HEK293 (cell line): Measurements from ENCODE around the gene FKRP.

Experiments
- MZF1 ChIP-seq: fragments of 450-650 bp; formaldehyde crosslinking; IDR thresholded peaks from 2 replicates; pipeline ENCODE4 v1.5.1; 2017; ENCODE audit warnings: missing biosample characterization, missing genetic modification characterization, borderline replicate concordance
- TCF7L2 ChIP-seq: IDR thresholded peaks from 2 replicates; pipeline ENCODE4 v1.6.1; 2011; ENCODE audit warnings: low read depth, mild to moderate bottlenecking, inconsistent platforms, low read length, moderate library complexity, borderline replicate concordance
- TF ChIP-seq, protein P1 (sequence below): fragments of 450-650 bp; formaldehyde crosslinking; IDR thresholded peaks from 2 replicates; pipeline ENCODE4 v1.5.1; 2016; ENCODE audit warnings: missing biosample characterization, missing genetic modification characterization
- TF ChIP-seq, protein P2 (sequence below): fragments of 450-650 bp; formaldehyde crosslinking; IDR thresholded peaks from 2 replicates; pipeline ENCODE4 v1.5.1; 2016; ENCODE audit warnings: missing biosample characterization, missing genetic modification characterization

DNA sequence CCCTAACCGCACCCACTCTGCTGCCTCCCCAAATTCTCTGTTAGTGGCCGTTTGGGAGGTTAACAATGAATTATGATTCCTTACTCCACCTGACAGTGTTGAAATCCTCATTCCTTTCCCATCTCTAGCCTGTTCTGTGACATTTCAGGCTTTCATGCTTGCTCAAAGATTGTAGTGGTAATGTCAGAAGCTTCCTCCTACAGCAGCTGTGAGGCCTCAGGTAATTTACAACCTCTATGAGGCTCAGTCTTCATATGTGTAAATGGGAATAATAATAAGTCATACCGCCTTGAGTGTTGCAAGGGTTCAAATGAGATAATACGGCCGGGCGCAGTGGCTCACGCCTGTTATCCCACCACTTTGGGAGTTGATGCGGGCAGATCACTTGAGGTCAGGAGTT lies 43.5 kb downstream of the FKRP start:
- TF ChIP-seq, protein P1, sequence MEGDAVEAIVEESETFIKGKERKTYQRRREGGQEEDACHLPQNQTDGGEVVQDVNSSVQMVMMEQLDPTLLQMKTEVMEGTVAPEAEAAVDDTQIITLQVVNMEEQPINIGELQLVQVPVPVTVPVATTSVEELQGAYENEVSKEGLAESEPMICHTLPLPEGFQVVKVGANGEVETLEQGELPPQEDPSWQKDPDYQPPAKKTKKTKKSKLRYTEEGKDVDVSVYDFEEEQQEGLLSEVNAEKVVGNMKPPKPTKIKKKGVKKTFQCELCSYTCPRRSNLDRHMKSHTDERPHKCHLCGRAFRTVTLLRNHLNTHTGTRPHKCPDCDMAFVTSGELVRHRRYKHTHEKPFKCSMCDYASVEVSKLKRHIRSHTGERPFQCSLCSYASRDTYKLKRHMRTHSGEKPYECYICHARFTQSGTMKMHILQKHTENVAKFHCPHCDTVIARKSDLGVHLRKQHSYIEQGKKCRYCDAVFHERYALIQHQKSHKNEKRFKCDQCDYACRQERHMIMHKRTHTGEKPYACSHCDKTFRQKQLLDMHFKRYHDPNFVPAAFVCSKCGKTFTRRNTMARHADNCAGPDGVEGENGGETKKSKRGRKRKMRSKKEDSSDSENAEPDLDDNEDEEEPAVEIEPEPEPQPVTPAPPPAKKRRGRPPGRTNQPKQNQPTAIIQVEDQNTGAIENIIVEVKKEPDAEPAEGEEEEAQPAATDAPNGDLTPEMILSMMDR (tag by site-specific recombination): no peak
- TF ChIP-seq, protein P2, sequence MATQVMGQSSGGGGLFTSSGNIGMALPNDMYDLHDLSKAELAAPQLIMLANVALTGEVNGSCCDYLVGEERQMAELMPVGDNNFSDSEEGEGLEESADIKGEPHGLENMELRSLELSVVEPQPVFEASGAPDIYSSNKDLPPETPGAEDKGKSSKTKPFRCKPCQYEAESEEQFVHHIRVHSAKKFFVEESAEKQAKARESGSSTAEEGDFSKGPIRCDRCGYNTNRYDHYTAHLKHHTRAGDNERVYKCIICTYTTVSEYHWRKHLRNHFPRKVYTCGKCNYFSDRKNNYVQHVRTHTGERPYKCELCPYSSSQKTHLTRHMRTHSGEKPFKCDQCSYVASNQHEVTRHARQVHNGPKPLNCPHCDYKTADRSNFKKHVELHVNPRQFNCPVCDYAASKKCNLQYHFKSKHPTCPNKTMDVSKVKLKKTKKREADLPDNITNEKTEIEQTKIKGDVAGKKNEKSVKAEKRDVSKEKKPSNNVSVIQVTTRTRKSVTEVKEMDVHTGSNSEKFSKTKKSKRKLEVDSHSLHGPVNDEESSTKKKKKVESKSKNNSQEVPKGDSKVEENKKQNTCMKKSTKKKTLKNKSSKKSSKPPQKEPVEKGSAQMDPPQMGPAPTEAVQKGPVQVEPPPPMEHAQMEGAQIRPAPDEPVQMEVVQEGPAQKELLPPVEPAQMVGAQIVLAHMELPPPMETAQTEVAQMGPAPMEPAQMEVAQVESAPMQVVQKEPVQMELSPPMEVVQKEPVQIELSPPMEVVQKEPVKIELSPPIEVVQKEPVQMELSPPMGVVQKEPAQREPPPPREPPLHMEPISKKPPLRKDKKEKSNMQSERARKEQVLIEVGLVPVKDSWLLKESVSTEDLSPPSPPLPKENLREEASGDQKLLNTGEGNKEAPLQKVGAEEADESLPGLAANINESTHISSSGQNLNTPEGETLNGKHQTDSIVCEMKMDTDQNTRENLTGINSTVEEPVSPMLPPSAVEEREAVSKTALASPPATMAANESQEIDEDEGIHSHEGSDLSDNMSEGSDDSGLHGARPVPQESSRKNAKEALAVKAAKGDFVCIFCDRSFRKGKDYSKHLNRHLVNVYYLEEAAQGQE: no peak
- TF ChIP-seq TCF7L2 (no peak), MZF1 (tag by site-specific recombination) (no peak)
